B cell (primary cell): Measurements from ENCODE around the gene SLC16A1. TPM values are rescaled to one million over a fixed set of nuclear protein-coding genes. Genes with fewer than 3 reads are reported as not detected.

Experiments
- ATAC-seq: fragments of 200-7000 bp; cut with Tn5 transposase; one replicate; pipeline ENCODE4 v1.10.0; 2021; ENCODE audit warnings: low read depth, mild to moderate bottlenecking, moderate number of reproducible peaks, moderate library complexity
- CTCF ChIA-PET: fragments of 350-600 bp; sonication (Branson Sonifier 250); formaldehyde crosslinking; loops from one replicate; lab custom pipeline; 2021; ENCODE audit warnings: antibody characterized with exemption, inconsistent platforms; lab: Charles Lee
- POLR2A ChIA-PET: fragments of 350-600 bp; sonication (Branson Sonifier 250); formaldehyde crosslinking; loops from one replicate; lab custom pipeline; 2021; ENCODE audit warnings: antibody characterized with exemption; lab: Charles Lee
- DNase-seq: peaks from one replicate; pipeline ENCODE4 v3.0.0; 2013
- H2AFZ ChIP-seq: 2 replicates; pipeline ENCODE4 v1.6.1; 2012; ENCODE audit warnings: mild to moderate bottlenecking, low read depth, low read length; ENCODE audit not compliant: insufficient read depth, poor library complexity, severe bottlenecking
- H3K27ac ChIP-seq, 2 donors: 1 replicate in 1 of 2; 2 replicates in 1 of 2; pipeline ENCODE4 v1.5.1; 2012 to 2013; ENCODE audit warnings: low read length in 2 of 2, mild to moderate bottlenecking in 2 of 2, moderate library complexity in 1 of 2
- H3K27me3 ChIP-seq, 4 experiments: fragments of 200-600 bp in 1 of 4; sonication (generic) in 1 of 4; replicated peaks in 1 of 4; 1 replicate in 2 of 4; 2 replicates in 2 of 4; pipeline versions ENCODE4 v1.6.1 to v1.7.0; 2013 to 2016; ENCODE audit warnings: low read length in 3 of 4, mild to moderate bottlenecking in 2 of 4, mixed read lengths in 1 of 4, moderate library complexity in 1 of 4; ENCODE audit not compliant: insufficient read depth in 4 of 4, control insufficient read depth in 3 of 4; ENCODE audit errors: control extremely low read depth in 1 of 4
- H3K36me3 ChIP-seq, 2 experiments: replicated peaks in 1 of 2; 1 replicate in 1 of 2; 2 replicates in 1 of 2; pipeline versions ENCODE4 v1.6.1 to v1.7.1; 2013; ENCODE audit warnings: low read length in 1 of 2; ENCODE audit not compliant: insufficient read depth in 2 of 2, control insufficient read depth in 1 of 2; ENCODE audit errors: control extremely low read depth in 1 of 2, extremely low read depth in 1 of 2
- H3K4me1 ChIP-seq, 2 donors: fragments of 200-600 bp in 1 of 2; sonication (generic) in 1 of 2; 1 replicate in 1 of 2; 2 replicates in 1 of 2; pipeline versions ENCODE4 v1.5.1 to v1.6.1; 2013 to 2017; ENCODE audit warnings: low read length in 2 of 2; ENCODE audit not compliant: control insufficient read depth in 2 of 2, insufficient read depth in 2 of 2
- H3K4me2 ChIP-seq: replicated peaks from 2 replicates; pipeline ENCODE3; 2012; ENCODE audit warnings: mild to moderate bottlenecking, low read depth, low read length; ENCODE audit not compliant: poor library complexity, severe bottlenecking
- H3K4me3 ChIP-seq, 5 experiments: fragments of 200-600 bp in 1 of 5; sonication (generic) in 1 of 5; 1 replicate in 3 of 5; 2 replicates in 2 of 5; pipeline versions ENCODE4 v1.5.1 to v1.7.0; 2011 to 2016; ENCODE audit warnings: low read length in 4 of 5, mild to moderate bottlenecking in 4 of 5, low read depth in 2 of 5, control low read depth in 1 of 5, moderate library complexity in 1 of 5; ENCODE audit not compliant: insufficient read depth in 1 of 5; ENCODE audit errors: control extremely low read depth in 1 of 5, extremely low read depth in 1 of 5
- H3K79me2 ChIP-seq: fragments of 200-600 bp; sonication (generic); one replicate; pipeline ENCODE4 v1.6.0; 2016; ENCODE audit warnings: low read length; ENCODE audit not compliant: control insufficient read depth, insufficient read depth
- H3K9ac ChIP-seq: fragments of 200-600 bp; sonication (generic); 2 replicates; pipeline ENCODE4 v1.6.1; 2017; ENCODE audit warnings: mild to moderate bottlenecking, low read length, moderate library complexity
- H3K9me3 ChIP-seq, 3 donors: one replicate each; pipeline versions ENCODE4 v1.6.1 to v1.7.1; 2013; ENCODE audit warnings: low read length in 2 of 3; ENCODE audit not compliant: control insufficient read depth in 2 of 3, insufficient read depth in 1 of 3; ENCODE audit errors: control extremely low read depth in 1 of 3
- H4K20me1 ChIP-seq: 2 replicates; pipeline ENCODE4 v1.6.0; 2012; ENCODE audit warnings: mild to moderate bottlenecking, low read length; ENCODE audit not compliant: insufficient read depth, control insufficient read depth, poor library complexity, severe bottlenecking
- H3K27ac Mint-ChIP-seq: one replicate; pipeline ENCODE4 v1.8.0; 2021; ENCODE audit warnings: mixed read lengths
- H3K27me3 Mint-ChIP-seq: one replicate; pipeline ENCODE4 v1.8.0; 2021; ENCODE audit warnings: mixed read lengths
- H3K4me1 Mint-ChIP-seq: one replicate; pipeline ENCODE4 v1.8.0; 2021; ENCODE audit warnings: mixed read lengths
- H3K4me3 Mint-ChIP-seq: one replicate; pipeline ENCODE4 v1.8.0; 2021; ENCODE audit warnings: mixed read lengths
- H3K9me3 Mint-ChIP-seq: one replicate; pipeline ENCODE4 v1.8.0; 2022; ENCODE audit warnings: mixed read lengths; ENCODE audit not compliant: insufficient read depth
- CTCF ChIP-seq: fragments of 200-600 bp; IDR thresholded peaks from one replicate; pipeline ENCODE4 v1.8.0; 2022; ENCODE audit warnings: antibody characterized with exemption, mild to moderate bottlenecking
- EZH2 ChIP-seq: IDR thresholded peaks from 2 replicates; pipeline ENCODE4 v1.6.1; 2012; ENCODE audit warnings: borderline replicate concordance, low read depth, mild to moderate bottlenecking, moderate library complexity, low read length; ENCODE audit not compliant: insufficient read depth, poor library complexity, severe bottlenecking
- WGBS: methylation state at CpG from one replicate; pipeline ENCODE4 v1.1.5; 2013; ENCODE audit warnings: missing lambda C conversion rate; ENCODE audit not compliant: insufficient coverage; 5-methylcytosine and 5-hydroxymethylcytosine counted together
- intact Hi-C: fragments of 100-400 bp; cut with micrococcal nuclease; formaldehyde crosslinking; loops from one replicate; pipeline ENCODE4 v1.10.0; 2022
- polyA plus RNA-seq: library from polyadenylated mRNA; depleted of rRNA; stranded (reverse); fragments of >200 nt; gene quantifications from 2 replicates; pipeline ENCODE4 v1.2.3, GENCODE V29; 2012
- total RNA-seq, 2 donors: library from RNA; stranded (reverse); fragments of 120-200 nt in 1 of 2; gene quantifications; 1 replicate in 1 of 2; 2 replicates in 1 of 2; pipeline versions ENCODE4 v1.2.3 to v1.2.4, GENCODE V29; 2013 to 2022

Gene SLC16A1
- total and polyA plus RNA-seq, 2 donors (not counting 1 experiment from before 2014, with no cell fraction given) = 2.1 to 13.0 TPM

- Histone ChIP-seq H3K4me1 (no peaks in the 10 kb centered on the region), H3K4me3 (no peak overlapping the region), H3K9me3 (no peaks in the 10 kb centered on the region), H3K79me2 (no peaks in the 10 kb centered on the region), H3K27ac (no peak overlapping the region), H3K27me3 (no peaks in the 10 kb centered on the region), H3K4me2 (no peak overlapping the region), H3K36me3 (peaks cover 1 to 12% of the 10 kb centered on the region in 2 experiments), H3K9ac (no peak overlapping the region), H4K20me1 (no peaks in the 10 kb centered on the region), H2AFZ (no peak overlapping the region)
- Mint-ChIP-seq H3K27me3 (no peaks in the 10 kb centered on the region), H3K4me3 (no peak overlapping the region), H3K9me3 (no peaks in the 10 kb centered on the region), H3K27ac (no peak overlapping the region), H3K4me1 (no peaks in the 10 kb centered on the region)
- WGBS = 67% methylated on average over 6 of the region's 7 CpGs
- POLR2A ChIA-PET = no interaction called here
- TF ChIP-seq CTCF (no peak), EZH2 (no peak)
- CTCF ChIA-PET = interaction anchor here (0.7 to 1.0 kb wide), 2 partner anchors 45 to 283 kb away, joined by 3 read pairs; partner anchors contain the start of gene PPM1J
- intact Hi-C loops = no loop called here
- ATAC-seq (no peak), DNase-seq (no peak)
Observed at GRCh38 chr1:112998592-112999235, 42.7 kb upstream of the SLC16A1 start.

GRCh38 chr1:112997781-112998180 lies 41.8 kb upstream of the SLC16A1 start:
- WGBS = 100% methylated on average over 2 of the region's 2 CpGs
- Histone ChIP-seq H3K4me1 (no peaks in the 10 kb centered on the region), H2AFZ (no peak overlapping the region), H3K4me2 (no peak overlapping the region), H3K79me2 (no peaks in the 10 kb centered on the region), H3K36me3 (peaks cover 1 to 12% of the 10 kb centered on the region in 2 experiments), H3K4me3 (no peak overlapping the region), H3K9me3 (no peaks in the 10 kb centered on the region), H3K27me3 (no peaks in the 10 kb centered on the region), H3K9ac (no peak overlapping the region), H3K27ac (no peak overlapping the region), H4K20me1 (no peaks in the 10 kb centered on the region)
- Mint-ChIP-seq H3K27ac (no peak overlapping the region), H3K9me3 (no peaks in the 10 kb centered on the region), H3K4me1 (no peaks in the 10 kb centered on the region), H3K27me3 (no peaks in the 10 kb centered on the region), H3K4me3 (no peak overlapping the region)
- POLR2A ChIA-PET = no interaction called here
- TF ChIP-seq CTCF (no peak), EZH2 (no peak)
- intact Hi-C loops = no loop called here
- DNase-seq (no peak), ATAC-seq (no peak)
- CTCF ChIA-PET = no interaction called here
